ENCODE results near the gene ZSWIM4.
"Not testable (repeated sequence)": the region's sequence is repeated elsewhere in the genome, so short reads cannot be mapped to it uniquely, and the experiment has no call there.

The ZSWIM4 gene

DNA sequence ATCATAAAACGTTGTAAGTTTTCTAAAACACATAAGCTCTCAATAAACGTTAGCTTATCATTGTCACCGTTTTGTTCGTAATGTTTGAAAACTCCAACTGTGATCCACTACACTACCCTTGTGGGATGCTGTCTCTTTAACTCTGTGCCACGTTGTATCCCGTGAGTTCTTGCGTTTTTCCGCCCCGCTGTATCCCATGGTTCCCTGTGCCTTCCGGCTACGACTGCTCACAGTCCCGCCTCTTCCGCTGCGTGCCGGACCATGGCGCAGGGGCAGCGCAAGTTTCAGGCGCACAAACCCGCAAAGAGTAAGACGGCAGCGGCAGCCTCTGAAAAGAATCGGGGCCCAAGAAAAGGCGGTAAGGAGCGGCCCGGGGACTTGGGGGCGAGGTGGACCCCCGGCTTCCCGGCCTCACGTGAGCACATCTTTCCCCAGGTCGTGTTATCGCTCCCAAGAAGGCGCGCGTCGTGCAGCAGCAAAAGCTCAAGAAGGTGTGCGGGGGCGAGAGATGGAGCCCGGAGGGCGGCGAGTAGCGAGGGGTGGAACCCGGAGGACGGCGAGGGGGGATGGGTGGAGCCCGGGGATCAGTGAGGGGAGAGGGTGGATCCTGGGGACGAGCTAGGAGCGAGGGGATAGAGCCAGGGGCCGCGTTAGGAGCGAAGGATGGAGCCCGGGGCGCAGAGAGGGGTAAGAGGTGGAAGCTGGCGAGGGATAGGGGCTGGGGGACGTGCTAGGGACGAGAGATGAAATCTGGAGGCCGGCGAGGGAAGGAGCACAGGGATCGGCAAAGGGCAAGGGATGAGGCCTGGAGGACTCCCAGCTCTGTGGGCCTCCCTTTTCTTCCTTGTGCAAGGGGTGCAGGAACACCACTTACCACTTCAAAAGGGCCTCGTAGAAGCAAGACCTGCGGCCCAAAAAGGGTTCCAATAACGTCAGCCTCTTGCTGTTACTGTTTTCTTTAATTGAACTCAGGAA, 20.7 kb upstream of the ZSWIM4 start, which contains the start of gene C19orf53:
TSS of gene C19orf53 (plus strand) at position 240 of the 975 bp plus-strand sequence. CDS start at position 262, 22 bp downstream.
- in situ Hi-C loops (cut with MboI; ENCODE audit: low sequenced_read_pairs): no loop called here

DNA sequence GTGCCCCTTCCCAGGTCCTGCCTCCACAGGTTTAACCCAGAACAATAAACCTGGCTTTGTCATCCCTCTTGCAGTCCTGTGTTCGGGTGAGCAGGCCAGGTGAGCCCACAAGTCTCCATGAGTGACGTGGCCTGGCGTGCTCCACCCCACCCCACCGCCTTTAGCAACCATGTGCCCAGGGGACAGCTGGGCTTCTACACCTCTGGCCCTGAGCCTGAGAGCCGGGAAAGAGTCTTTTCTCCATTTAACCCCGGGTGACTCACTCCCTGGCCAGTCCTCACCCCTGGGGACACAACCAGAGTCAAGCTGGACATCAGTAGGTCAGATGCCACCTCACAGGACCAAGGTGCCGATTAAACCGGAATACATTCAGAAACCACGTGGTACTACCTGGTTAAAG, 16.8 kb upstream of the ZSWIM4 start:
- in situ Hi-C loops (cut with MboI; ENCODE audit: low sequenced_read_pairs): no loop called here

DNA sequence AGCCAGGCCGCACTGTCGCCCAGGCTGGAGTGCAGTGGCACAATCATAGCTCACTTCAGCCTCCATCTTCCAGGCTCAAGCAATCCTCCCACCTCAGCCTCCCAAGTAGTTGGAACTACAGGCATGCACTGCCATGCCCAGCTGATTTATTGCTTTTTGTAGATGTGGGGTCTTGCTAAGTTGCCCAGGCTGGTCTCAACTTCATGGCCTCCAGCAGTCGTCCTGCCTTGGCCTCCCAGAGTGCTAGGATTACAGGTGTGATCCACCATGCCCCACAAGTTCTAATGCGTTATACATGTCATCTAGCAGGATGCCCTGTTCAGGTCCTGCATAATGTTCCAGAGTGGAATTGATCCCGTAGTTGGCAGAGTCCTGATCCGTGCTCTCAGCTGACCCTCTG, 16.4 kb upstream of the ZSWIM4 start:
- in situ Hi-C loops (cut with MboI; ENCODE audit: low sequenced_read_pairs): no loop called here

DNA sequence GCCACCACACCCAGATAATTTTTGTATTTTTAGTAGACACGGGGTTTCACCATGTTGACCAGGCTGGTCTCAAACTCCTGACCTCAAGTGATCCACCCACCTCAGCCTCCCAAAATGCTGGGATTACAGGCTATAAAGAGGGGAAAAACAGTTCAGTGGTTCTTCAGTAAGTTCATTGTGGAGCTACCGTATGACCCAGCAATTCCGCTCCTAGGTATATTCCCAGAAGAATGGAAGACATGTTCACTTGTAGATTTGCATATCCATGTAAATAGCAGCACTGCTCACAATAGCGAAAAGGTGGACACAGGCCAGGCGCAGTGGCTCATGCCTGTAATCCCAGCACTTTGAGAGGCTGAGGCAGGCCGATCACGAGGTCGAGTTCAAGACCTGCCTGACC, 15.4 kb upstream of the ZSWIM4 start:
- in situ Hi-C loops (cut with MboI; ENCODE audit: low sequenced_read_pairs): loop anchor here (5.0 kb wide), 1 partner anchor 78 kb away; no protein-coding TSS in a partner anchor

DNA sequence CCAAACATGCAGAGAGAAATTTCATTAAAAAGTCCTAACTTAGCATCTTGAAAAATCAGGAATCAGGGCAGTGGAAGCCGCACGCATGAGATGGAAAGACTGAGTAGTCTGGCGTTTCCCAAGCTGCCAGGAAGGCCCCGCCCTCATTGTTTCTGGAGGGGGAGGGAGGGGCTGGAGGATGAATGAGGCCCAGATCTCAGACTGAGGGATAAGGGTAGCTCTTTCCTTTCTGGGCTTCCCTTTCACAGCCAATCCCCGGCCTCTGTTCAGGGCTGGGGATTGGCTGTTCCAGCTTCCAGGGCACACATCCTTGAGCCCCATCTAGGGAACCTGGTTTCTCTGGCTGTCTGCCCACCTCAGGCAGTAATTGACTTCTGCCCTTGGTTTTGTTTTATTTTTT, 13.7 kb upstream of the ZSWIM4 start:
- in situ Hi-C loops (cut with MboI; ENCODE audit: low sequenced_read_pairs): loop anchor here (5.0 kb wide), 1 partner anchor 76 kb away; no protein-coding TSS in a partner anchor

DNA sequence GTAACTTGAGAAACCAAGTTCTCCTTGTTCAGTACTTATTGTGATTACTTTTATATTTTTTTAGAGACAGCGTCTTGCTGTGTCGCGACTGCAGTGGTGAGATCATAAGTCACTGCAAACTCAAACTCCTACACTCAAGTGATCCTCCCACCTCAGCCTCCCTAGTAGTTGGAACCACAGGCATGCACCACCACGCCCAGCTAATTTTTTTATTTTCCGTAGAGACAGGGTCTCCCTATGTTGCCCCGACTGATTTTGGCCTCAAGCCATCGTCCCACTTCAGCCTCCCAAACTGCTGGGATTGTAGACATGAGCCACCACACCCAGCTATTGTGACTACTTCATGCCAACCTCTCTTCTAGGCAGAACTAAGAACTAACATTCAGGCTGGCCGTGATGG, 12.7 kb upstream of the ZSWIM4 start:
- in situ Hi-C loops (cut with MboI; ENCODE audit: low sequenced_read_pairs): loop anchor here (5.0 kb wide), 1 partner anchor 75 kb away; no protein-coding TSS in a partner anchor

DNA sequence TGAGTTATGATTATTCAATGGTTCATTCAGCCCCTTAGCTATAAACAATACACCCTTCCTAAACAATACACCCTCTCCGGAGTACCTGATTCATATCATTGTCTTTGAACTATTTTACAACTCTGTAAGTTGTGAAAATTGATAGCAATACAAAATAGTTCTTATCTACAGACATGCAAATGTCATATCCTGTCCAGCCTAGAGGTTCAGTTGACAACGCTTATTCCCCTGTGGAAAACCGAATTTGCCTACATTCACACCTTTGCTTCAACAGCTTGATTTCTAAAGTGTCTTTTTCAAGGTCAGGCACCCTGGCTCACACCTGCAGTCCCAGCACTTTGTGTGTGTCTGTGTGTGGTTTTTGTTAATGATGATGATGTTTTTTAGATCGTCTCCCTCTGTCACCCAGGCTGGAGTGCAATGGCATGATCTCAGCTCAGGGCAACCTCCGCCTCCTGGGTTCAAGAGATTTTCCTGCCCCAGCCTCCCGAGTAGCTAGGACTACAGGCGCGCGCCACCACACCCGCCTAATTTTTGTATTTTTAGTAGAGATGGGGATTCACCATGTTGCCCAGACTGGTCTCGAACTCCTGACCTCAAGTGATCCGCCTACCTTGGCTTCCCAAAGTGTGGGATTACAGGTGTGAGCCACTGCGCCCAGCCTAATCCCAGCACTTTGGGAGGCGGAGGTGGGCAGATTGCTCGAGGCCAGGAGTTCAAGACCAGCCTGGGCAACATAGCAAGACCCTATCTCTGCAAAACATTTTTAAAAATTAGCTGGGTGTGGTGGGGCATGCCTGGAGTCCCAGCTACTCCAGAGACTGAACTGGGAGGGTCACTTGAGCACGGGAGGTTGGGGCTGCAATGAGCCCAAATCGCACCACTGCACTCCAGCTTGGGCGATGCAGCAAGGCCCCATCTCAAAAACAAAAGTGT, 11.4 kb upstream of the ZSWIM4 start:
- in situ Hi-C loops (cut with MboI; ENCODE audit: low sequenced_read_pairs): loop anchor here (5.0 kb wide), 1 partner anchor 73 kb away; no protein-coding TSS in a partner anchor

DNA sequence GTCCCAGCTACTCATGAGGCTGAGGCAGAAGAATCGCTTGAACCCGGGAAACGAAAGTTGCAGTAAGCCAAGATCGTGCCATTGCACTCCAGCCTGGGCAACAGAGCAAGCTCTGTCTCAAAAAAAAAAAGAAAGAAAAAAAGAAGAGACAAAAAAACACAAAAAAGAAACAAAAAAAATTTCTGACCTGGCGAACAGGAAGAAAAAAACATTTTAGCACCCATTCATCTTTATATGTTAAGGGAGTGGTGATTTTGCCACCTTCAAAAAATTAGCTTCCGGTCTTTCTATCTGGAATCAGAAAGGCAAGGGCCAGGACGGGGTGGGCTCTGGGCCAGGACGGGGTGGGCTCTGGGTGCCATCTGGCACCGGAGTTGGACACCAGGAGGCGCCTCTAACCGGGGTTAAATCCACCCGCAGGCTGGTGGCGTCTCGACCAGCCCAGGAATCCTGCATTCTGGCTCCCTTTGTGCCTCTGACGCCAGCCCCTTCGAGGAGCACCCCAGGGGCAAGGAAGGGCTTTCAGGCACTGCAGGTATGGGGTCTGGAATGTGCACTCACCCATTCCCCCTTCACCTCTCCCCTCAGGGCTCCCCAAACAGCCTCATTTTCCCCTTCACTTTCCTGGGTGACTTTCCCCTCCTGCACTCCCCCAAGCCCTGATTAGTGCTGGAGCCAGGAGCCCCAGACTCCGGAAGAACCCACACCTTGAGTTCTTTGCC, 10.4 kb upstream of the ZSWIM4 start:
- in situ Hi-C loops (cut with MboI; ENCODE audit: low sequenced_read_pairs): loop anchor here (5.0 kb wide), 1 partner anchor 72 kb away; no protein-coding TSS in a partner anchor

DNA sequence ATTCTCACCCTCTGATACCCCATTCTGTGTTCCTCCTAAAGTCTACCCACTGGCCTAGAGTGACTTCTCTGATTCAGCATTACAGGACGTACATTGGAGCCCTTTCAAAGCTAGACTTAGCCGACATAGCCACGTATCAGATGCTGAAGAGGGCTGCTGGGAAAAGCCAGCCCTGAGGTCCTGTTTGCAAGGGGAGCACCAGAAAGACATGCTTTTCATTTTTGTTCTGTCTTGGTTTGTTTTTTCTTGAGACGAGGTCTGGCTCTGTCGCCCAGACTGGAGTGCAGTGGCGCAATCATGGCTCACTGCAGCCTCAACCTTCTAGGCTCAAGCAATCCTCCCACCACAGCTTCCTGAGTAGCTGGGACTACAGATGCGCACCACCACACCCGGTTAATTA, 6.3 kb upstream of the ZSWIM4 start:
- in situ Hi-C loops (cut with MboI; ENCODE audit: low sequenced_read_pairs): no loop called here

DNA sequence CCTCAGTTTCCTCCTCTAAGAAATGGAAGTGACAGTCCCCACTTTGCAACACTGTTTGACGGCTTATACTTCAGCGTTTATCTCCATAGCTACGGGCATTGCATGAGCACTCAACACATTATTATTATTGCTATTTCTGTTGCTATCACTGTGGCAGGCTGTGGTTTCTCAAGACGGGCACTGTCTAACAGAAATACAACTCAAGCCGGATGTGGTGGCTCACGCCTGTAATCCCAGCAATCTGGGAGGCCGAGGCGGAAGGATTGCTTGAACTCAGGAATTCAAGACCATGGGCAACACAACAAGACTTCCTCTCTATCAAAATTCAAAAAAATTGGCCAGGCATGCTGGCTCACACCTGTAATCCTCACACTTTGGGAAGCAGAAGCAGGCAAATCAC, 4.9 kb upstream of the ZSWIM4 start:
- in situ Hi-C loops (cut with MboI; ENCODE audit: low sequenced_read_pairs): no loop called here

DNA sequence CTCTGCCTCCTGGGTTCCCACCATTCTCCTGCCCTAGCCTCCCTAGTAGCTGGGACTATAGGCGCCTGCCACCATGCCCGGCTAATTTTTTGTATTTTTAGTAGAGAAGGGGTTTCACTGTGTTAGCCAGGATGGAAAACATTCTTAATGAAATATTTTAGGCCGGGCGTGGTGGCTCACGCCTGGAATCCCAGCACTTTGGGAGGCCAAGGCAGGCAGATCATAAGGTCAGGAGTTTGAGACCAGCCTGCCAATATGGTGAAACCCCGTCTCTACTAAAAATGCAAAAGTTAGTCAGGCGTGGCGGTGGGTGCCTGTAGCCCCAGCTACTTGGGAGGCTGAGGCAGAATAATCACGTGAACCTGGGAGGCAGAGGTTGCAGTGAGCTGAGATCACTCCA, 1.9 kb upstream of the ZSWIM4 start:
- in situ Hi-C loops (cut with MboI; ENCODE audit: low sequenced_read_pairs): not testable (repeated sequence)

DNA sequence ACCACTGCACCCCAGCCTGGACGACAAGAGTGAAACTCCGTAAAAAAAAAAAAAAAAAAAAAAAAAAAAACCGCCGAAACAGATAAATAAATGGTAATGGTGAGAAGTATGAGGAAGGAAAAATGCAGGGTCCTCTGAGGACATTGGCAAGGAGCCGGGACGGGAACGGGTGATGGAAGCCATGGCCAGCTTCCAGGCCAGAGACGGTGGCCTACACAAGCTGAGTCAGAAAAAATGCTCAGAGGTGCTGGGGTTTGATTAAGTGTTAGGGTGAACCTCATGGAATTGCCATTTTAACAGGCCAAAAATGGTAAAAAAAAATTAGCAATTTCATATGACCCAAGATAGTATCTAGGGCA, 866 bp upstream of the ZSWIM4 start:
- in situ Hi-C loops (cut with MboI; ENCODE audit: low sequenced_read_pairs): no loop called here

DNA sequence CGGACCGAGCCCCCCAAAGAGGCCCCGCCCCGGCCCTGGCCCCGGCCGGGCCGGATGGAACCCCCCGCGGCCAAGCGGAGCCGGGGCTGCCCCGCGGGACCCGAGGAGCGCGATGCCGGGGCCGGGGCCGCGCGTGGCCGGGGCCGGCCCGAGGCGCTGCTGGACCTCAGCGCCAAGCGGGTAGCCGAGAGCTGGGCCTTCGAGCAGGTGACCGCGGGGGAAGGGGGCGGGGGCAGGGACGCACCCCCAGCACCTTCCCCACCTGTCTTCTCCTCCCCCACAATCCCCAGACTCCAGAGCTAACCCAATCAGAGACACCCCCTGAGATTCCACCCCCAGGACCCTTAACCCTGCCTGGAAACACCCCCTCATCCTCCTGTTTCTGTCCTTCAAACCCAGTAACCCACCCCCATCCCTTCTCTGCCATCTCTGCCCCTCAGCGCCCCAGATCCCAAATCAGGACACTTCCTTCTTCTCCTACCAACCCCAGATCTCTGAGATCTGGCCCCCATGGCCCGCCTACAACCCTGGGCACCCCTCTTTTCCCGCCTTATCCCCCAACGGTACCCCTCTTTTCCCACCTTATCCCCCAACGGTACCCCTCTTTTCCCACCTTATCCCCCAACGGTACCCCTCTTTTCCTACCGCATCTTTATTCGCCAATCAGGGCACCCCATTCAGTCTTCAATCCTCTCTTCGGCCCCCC, 505 bp downstream of the ZSWIM4 start:
- in situ Hi-C loops (cut with MboI; ENCODE audit: low sequenced_read_pairs): no loop called here

DNA sequence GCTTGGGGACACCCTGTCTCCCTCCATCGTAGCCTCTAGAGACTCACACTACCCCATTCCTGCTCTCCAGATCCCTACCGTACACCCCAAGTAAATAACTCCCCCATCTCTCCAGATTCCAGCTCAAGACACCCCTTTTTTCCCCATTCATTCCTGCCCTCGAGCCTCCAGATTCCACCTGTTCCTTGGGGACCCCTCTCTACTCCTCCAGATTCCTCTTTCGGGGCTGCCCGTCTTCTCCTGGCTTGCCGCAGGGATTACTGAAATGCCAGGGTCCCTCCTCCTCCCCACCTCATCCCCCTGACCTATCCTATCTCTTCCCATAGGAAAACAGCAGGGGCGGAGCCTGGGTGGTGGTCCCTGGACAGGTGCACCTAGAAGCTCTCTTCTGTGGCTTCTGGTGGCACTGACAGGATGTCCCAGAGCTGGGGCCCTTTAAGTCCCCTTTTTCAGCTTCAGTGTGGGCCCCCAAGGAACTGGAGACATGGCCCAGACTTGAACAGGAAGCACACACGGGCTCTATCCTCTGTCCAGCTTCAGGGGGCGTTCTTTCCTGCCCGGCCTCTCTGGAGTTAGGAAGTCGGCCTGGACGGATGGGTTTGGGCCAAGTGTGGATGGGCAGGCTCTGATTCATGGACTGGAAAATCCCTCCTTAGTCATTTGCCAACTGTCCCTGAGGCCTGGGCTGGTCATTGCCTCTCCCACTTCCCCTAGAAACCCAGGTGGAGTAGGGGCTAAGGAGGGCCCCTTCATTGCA, 1.2 kb downstream of the ZSWIM4 start:
- in situ Hi-C loops (cut with MboI; ENCODE audit: low sequenced_read_pairs): no loop called here

DNA sequence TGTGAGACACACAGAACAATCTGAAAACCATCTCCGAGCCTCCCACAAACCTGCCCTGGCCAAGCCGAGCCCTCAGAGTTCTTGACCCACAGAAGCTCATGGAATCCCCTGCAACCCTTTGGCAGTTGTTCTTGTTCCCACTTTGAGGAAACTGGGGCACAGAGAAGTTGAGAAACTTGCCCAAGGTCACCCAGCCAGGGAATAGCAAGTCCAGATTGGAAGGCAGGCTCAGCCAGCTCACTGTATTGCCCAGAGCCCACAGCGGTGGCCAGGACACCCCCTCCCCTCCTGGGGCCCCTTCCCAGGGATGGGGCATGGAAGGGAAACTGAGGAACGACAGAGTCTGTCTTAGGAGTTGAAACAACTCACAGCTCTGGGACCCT, 1.8 kb downstream of the ZSWIM4 start:
- in situ Hi-C loops (cut with MboI; ENCODE audit: low sequenced_read_pairs): no loop called here

DNA sequence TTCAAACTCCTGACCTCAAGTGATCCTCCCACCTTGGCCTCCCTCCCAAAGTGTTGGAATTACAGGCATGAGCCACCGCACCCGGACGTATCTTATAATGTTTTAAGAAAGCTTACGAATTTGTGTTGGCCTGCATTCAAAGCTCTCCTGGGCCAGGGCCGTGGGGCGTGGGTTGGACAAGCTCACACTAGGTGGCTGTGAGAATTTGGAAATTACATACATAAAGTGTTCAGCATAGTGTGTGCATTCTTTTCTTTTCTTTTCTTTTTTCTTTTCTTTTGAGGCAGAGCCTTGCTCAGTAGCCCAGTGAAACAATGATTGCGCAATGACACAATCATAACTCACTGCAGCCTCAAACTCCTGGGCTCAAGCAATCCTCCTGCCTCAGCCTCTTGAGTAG, 2.6 kb downstream of the ZSWIM4 start:
- in situ Hi-C loops (cut with MboI; ENCODE audit: low sequenced_read_pairs): no loop called here

DNA sequence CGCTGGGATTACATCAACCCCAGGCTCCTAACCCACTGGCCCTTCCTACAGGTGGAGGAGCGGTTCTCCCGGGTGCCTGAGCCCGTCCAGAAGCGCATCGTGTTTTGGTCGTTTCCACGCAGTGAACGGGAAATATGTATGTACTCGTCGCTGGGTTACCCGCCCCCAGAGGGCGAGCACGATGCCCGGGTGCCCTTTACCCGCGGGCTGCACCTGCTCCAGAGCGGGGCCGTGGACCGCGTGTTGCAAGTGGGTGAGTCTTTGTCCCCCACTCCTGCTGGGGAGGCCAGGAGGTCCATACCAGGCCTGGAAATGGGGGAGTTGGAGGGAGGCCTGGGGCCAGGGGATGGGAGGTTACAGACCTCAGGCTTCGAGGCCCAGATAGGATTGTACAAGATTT, 4.4 kb downstream of the ZSWIM4 start:
- in situ Hi-C loops (cut with MboI; ENCODE audit: low sequenced_read_pairs): no loop called here

DNA sequence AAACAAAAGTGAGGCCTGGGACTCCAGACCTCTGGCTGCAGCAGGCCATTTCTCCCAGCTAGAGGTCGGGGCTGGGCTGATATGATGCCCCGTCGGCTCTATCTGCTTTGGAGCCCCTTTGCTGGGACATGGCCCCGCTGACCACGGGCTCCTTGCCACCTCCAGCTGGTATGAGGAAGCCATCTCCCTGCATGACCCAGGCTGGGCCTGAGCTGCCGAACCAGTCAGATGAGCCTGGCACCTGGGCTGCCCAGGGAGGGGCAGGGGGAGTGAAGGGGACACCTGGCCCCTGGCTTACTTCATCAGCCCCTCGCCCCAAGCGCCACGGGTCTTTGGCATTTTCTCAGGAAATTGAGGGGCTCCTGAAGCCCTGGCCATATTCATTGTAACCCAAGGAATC, 7.8 kb downstream of the ZSWIM4 start:
- in situ Hi-C loops (cut with MboI; ENCODE audit: low sequenced_read_pairs): no loop called here
